ENCODE measurements around the gene CNTN3.

GRCh38 chr3:74651885-74652284, 37.4 kb upstream of the CNTN3 start:
- TF ChIP-seq CTCF (IDR thresholded peaks at IDR 0.05) (no peak), POLR2A (IDR thresholded peaks at IDR 0.05) (no peak), EP300 (IDR thresholded peaks at IDR 0.05) (no peak), POLR2AphosphoS5 (IDR thresholded peaks at IDR 0.05) (no peak)
